HS-27A (cell line): ENCODE results near the gene STXBP1.

Source experiments
- DNase-seq: peaks from one replicate; pipeline ENCODE4 v3.0.0-alpha.2; 2012; ENCODE audit warnings: low read depth, missing footprints

The STXBP1 gene

GRCh38 chr9:127715470-127716337 lies 103.6 kb downstream of the STXBP1 start, which contains the start of the genes PTRH1 and TTC16:
Gene PTRH1, minus strand, starts transcription at chr9:127715663. Its CDS starts 24 bp downstream, at chr9:127715639.
Gene TTC16, plus strand, starts transcription at chr9:127716079. Its CDS starts 67 bp downstream, at chr9:127716146.
- DNase-seq: peak; percentile 63

- DNase-seq: no peak
These were observed 104.3 kb downstream of the STXBP1 start for GRCh38 chr9:127716412-127716811.

GRCh38 chr9:127717766-127718165 lies 105.7 kb downstream of the STXBP1 start:
- no peak for DNase-seq

- no peak for DNase-seq
These were observed 108.2 kb downstream of the STXBP1 start for GRCh38 chr9:127720031-127720864.

GRCh38 chr9:127720865-127721227 lies 108.8 kb downstream of the STXBP1 start:
- no peak for DNase-seq

- DNase-seq: no peak
These were observed 109.3 kb downstream of the STXBP1 start for GRCh38 chr9:127721391-127721821.

- DNase-seq: no peak
These were observed 110.1 kb downstream of the STXBP1 start for GRCh38 chr9:127722055-127722745.

GRCh38 chr9:127723013-127723412 lies 110.9 kb downstream of the STXBP1 start:
- DNase-seq: no peak

- DNase-seq: no peak
These were observed 111.4 kb downstream of the STXBP1 start for GRCh38 chr9:127723444-127723843.

- DNase-seq: no peak
These were observed 111.9 kb downstream of the STXBP1 start for GRCh38 chr9:127724012-127724411.

GRCh38 chr9:127726871-127727270 lies 114.8 kb downstream of the STXBP1 start:
- no peak for DNase-seq

- no peak for DNase-seq
These were observed 116.7 kb downstream of the STXBP1 start for GRCh38 chr9:127728808-127729207.

- DNase-seq: no peak
These were observed 117.6 kb downstream of the STXBP1 start for GRCh38 chr9:127729522-127730256.

- DNase-seq: no peak
These were observed 118.2 kb downstream of the STXBP1 start for GRCh38 chr9:127730262-127730661.

- DNase-seq: no peak
These were observed 118.8 kb downstream of the STXBP1 start for GRCh38 chr9:127730799-127731410.

- no peak for DNase-seq
These were observed 119.9 kb downstream of the STXBP1 start for GRCh38 chr9:127731938-127732337.

- no peak for DNase-seq
These were observed 120.4 kb downstream of the STXBP1 start for GRCh38 chr9:127732444-127732843.

- DNase-seq: no peak
These were observed 121.5 kb downstream of the STXBP1 start for GRCh38 chr9:127733614-127734013.

- DNase-seq: no peak
These were observed 122.2 kb downstream of the STXBP1 start for GRCh38 chr9:127734247-127734746.

- DNase-seq: peak; percentile 56
These were observed 122.9 kb downstream of the STXBP1 start, which contains the start of gene TOR2A for GRCh38 chr9:127734747-127735529. Gene TOR2A, minus strand, starts transcription at chr9:127735294. Its CDS starts 24 bp downstream, at chr9:127735270.
